Measurements from ENCODE around the gene PPP6C. TPM values are rescaled to one million over a fixed set of nuclear protein-coding genes. Genes with fewer than 3 reads are reported as not detected.
"Not testable (repeated sequence)": the region's sequence is repeated elsewhere in the genome, so short reads cannot be mapped to it uniquely, and the experiment has no call there.

PPP6C gene
- polyA plus RNA-seq, 2 donors = 17.2 to 22.7 TPM

GRCh38 chr9:125133403-125134329, 55.9 kb downstream of the PPP6C start:
- WGBS, 2 donors = 72 to 84% methylated on average over 1 of the region's 1 CpG
- H3K27me3 ChIP-seq (ENCODE audit: control insufficient read depth in 1 of 2, insufficient read depth in 2 of 2, low read length in 2 of 2) = no peaks in the 10 kb centered on the region
- no peaks in the 10 kb centered on the region for H3K4me1 ChIP-seq (ENCODE audit: control insufficient read depth in 2 of 2, insufficient read depth in 2 of 2, low read length in 1 of 2)
- H3K9me3 ChIP-seq (ENCODE audit: control insufficient read depth in 2 of 2, insufficient read depth in 1 of 2, low read depth in 1 of 2, low read length in 1 of 2) = no peaks in the 10 kb centered on the region
- H3K4me3 ChIP-seq (ENCODE audit: low read depth in 1 of 2, low read length in 2 of 2) = no peak overlapping the region
- H3K27ac ChIP-seq (ENCODE audit: low read depth in 2 of 2, low read length in 1 of 2) = no peak overlapping the region
- no peaks in the 10 kb centered on the region for H3K36me3 ChIP-seq (ENCODE audit: control insufficient read depth in 2 of 2, insufficient read depth in 2 of 2, low read length in 1 of 2)

DNA sequence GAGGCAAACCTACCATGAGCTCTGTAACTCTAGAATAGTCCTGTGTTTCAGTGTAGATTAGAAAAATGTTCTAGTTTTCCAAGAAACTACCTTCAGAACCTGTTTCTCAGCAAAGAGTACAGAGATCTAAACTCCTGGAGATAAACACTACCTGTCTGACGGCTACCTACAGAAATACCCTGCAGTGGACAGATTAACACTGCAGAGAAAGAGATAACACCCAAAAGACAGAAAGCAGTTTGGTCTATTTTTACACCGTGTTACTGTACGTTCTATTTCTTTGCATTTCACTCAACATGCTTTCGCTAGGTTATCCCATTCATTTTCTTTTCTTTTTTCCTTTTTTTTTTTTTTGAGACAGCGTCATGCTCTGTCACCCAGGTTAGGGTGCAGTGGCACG, 57.8 kb downstream of the PPP6C start:
- H3K4me1 ChIP-seq (ENCODE audit: control insufficient read depth in 2 of 2, insufficient read depth in 2 of 2, low read length in 1 of 2) = no peaks in the 10 kb centered on the region
- H3K9me3 ChIP-seq (ENCODE audit: control insufficient read depth in 2 of 2, insufficient read depth in 1 of 2, low read depth in 1 of 2, low read length in 1 of 2) = no peaks in the 10 kb centered on the region
- H3K36me3 ChIP-seq (ENCODE audit: control insufficient read depth in 2 of 2, insufficient read depth in 2 of 2, low read length in 1 of 2) = no peaks in the 10 kb centered on the region
- no peak overlapping the region for H3K4me3 ChIP-seq (ENCODE audit: low read depth in 1 of 2, low read length in 2 of 2)
- H3K27ac ChIP-seq (ENCODE audit: low read depth in 2 of 2, low read length in 1 of 2) = no peak overlapping the region
- H3K27me3 ChIP-seq (ENCODE audit: control insufficient read depth in 1 of 2, insufficient read depth in 2 of 2, low read length in 2 of 2) = no peaks in the 10 kb centered on the region
- 86 to 92% methylated on average over 6 of the region's 6 CpGs for WGBS, 2 donors

- no peaks in the 10 kb centered on the region for H3K27me3 ChIP-seq (ENCODE audit: control insufficient read depth in 1 of 2, insufficient read depth in 2 of 2, low read length in 2 of 2)
- H3K9me3 ChIP-seq (ENCODE audit: control insufficient read depth in 2 of 2, insufficient read depth in 1 of 2, low read depth in 1 of 2, low read length in 1 of 2) = no peaks in the 10 kb centered on the region
- peaks cover 0 to 5% of the 10 kb centered on the region in 2 donors for H3K4me1 ChIP-seq (ENCODE audit: control insufficient read depth in 2 of 2, insufficient read depth in 2 of 2, low read length in 1 of 2)
- no peak overlapping the region for H3K27ac ChIP-seq (ENCODE audit: low read depth in 2 of 2, low read length in 1 of 2)
- no peak overlapping the region for H3K4me3 ChIP-seq (ENCODE audit: low read depth in 1 of 2, low read length in 2 of 2)
- WGBS, 2 donors = 71 to 79% methylated on average over 2 of the region's 2 CpGs
- no peaks in the 10 kb centered on the region for H3K36me3 ChIP-seq (ENCODE audit: control insufficient read depth in 2 of 2, insufficient read depth in 2 of 2, low read length in 1 of 2)
These were observed 63.4 kb downstream of the PPP6C start for GRCh38 chr9:125126019-125126746.

DNA sequence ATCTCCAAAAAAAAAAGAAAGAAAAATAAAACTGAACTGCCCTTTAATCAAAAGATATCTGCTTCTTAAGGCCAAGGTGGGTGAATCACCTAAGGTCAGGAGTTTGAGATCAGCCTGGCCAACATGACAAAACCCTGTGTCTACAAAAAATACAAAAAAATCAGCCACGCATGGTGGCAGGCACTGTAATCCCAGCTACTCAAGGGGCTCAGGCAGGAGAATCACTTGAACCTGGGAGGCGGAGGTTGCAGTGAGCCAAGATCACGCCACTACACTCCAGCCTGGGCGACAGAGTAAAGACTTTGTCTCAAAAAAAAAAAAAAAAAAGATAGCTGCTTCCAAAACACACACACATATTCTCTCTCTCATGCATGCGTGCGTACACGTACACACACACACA, 64.1 kb downstream of the PPP6C start:
- H3K4me3 ChIP-seq (ENCODE audit: low read depth in 1 of 2, low read length in 2 of 2) = no peak overlapping the region
- WGBS, 2 donors = 71 to 78% methylated on average over 7 of the region's 7 CpGs
- H3K36me3 ChIP-seq (ENCODE audit: control insufficient read depth in 2 of 2, insufficient read depth in 2 of 2, low read length in 1 of 2) = no peaks in the 10 kb centered on the region
- H3K9me3 ChIP-seq (ENCODE audit: control insufficient read depth in 2 of 2, insufficient read depth in 1 of 2, low read depth in 1 of 2, low read length in 1 of 2) = no peaks in the 10 kb centered on the region
- H3K4me1 ChIP-seq (ENCODE audit: control insufficient read depth in 2 of 2, insufficient read depth in 2 of 2, low read length in 1 of 2) = peaks cover 0 to 5% of the 10 kb centered on the region in 2 donors
- no peaks in the 10 kb centered on the region for H3K27me3 ChIP-seq (ENCODE audit: control insufficient read depth in 1 of 2, insufficient read depth in 2 of 2, low read length in 2 of 2)
- H3K27ac ChIP-seq (ENCODE audit: low read depth in 2 of 2, low read length in 1 of 2) = no peak overlapping the region

DNA sequence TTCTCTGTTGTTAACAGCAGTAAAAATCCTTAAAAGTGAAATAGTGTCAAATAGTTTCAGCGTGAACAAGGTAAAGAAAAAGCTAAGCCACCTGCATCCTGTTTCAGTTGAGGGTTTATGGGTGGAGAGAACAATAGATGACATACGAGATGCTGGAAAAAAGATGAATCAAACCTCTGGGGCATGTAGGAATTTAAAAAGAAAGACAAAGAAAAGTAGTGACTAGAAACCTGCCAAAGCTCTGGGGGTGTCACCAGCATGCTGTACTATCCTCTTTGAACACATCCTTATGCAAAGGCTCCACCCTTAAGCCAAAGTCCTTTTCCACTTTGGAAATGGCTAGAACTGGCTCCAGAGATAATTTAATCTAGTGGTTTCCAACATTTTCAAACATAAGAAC, 68.5 kb downstream of the PPP6C start:
- Histone ChIP-seq H3K27ac (ENCODE audit: low read depth in 2 of 2, low read length in 1 of 2) (no peak overlapping the region), H3K36me3 (ENCODE audit: control insufficient read depth in 2 of 2, insufficient read depth in 2 of 2, low read length in 1 of 2) (no peaks in the 10 kb centered on the region), H3K4me1 (ENCODE audit: control insufficient read depth in 2 of 2, insufficient read depth in 2 of 2, low read length in 1 of 2) (peaks cover 0 to 4% of the 10 kb centered on the region in 2 donors), H3K27me3 (ENCODE audit: control insufficient read depth in 1 of 2, insufficient read depth in 2 of 2, low read length in 2 of 2) (no peaks in the 10 kb centered on the region), H3K9me3 (ENCODE audit: control insufficient read depth in 2 of 2, insufficient read depth in 1 of 2, low read depth in 1 of 2, low read length in 1 of 2) (no peaks in the 10 kb centered on the region), H3K4me3 (ENCODE audit: low read depth in 1 of 2, low read length in 2 of 2) (no peak overlapping the region)
- 64% methylated on average over 2 of the region's 2 CpGs for WGBS, 2 donors

GRCh38 chr9:125119643-125120286, 69.8 kb downstream of the PPP6C start:
- H3K4me3 ChIP-seq (ENCODE audit: low read depth in 1 of 2, low read length in 2 of 2) = no peak overlapping the region
- WGBS, 2 donors = 78% methylated on average over 4 of the region's 4 CpGs
- H3K36me3 ChIP-seq (ENCODE audit: control insufficient read depth in 2 of 2, insufficient read depth in 2 of 2, low read length in 1 of 2) = no peaks in the 10 kb centered on the region
- H3K27me3 ChIP-seq (ENCODE audit: control insufficient read depth in 1 of 2, insufficient read depth in 2 of 2, low read length in 2 of 2) = no peaks in the 10 kb centered on the region
- no peaks in the 10 kb centered on the region for H3K4me1 ChIP-seq (ENCODE audit: control insufficient read depth in 2 of 2, insufficient read depth in 2 of 2, low read length in 1 of 2)
- no peak overlapping the region for H3K27ac ChIP-seq (ENCODE audit: low read depth in 2 of 2, low read length in 1 of 2)
- no peaks in the 10 kb centered on the region for H3K9me3 ChIP-seq (ENCODE audit: control insufficient read depth in 2 of 2, insufficient read depth in 1 of 2, low read depth in 1 of 2, low read length in 1 of 2)

DNA sequence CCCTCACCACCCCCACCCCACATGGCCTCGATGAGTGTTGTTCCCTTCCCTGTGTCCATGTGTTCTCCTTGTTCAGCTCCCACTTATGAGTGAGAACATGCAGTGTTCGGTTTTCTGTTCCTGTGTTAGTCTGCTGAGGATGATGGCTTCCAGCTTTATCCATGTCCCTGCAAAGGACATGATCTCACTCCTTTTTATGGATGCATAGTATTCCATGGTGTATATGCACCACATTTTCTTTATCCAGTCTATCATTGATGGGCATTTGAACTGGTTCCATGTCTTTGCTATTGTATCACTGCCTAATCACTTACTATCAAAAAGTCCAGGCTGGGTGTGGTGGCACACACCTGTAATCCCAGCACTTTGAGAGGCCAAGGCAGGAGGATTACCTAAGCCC, 70.9 kb downstream of the PPP6C start:
- not testable (repeated sequence) for H3K4me3 ChIP-seq (ENCODE audit: low read depth in 1 of 2, low read length in 2 of 2); H3K27ac ChIP-seq (ENCODE audit: low read depth in 2 of 2, low read length in 1 of 2); H3K36me3 ChIP-seq (ENCODE audit: control insufficient read depth in 2 of 2, insufficient read depth in 2 of 2, low read length in 1 of 2); H3K27me3 ChIP-seq (ENCODE audit: control insufficient read depth in 1 of 2, insufficient read depth in 2 of 2, low read length in 2 of 2); H3K9me3 ChIP-seq (ENCODE audit: control insufficient read depth in 2 of 2, insufficient read depth in 1 of 2, low read depth in 1 of 2, low read length in 1 of 2); H3K4me1 ChIP-seq (ENCODE audit: control insufficient read depth in 2 of 2, insufficient read depth in 2 of 2, low read length in 1 of 2)
- WGBS, 2 donors = 94 to 97% methylated on average over 2 of the region's 2 CpGs

DNA sequence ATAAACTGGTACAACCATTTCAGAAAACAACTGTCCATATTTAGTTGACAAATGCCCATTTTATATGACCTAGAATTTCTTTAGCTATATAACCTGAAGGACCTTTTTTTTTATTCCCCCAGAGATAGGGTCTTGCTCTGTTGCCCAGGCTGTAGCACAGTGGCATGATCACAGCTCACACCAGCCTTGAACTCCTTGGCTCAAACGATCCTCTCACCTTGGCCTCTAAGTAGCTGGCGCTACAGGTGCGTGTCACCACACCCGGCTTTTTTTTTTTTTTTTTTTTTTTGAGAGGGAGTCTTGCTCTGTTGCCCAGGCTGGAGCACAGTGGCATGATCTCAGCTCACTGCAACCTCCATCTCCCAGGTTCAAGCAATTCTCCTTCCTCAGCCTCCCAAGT, 75.1 kb downstream of the PPP6C start:
- H3K4me1 ChIP-seq (ENCODE audit: control insufficient read depth in 2 of 2, insufficient read depth in 2 of 2, low read length in 1 of 2); H3K36me3 ChIP-seq (ENCODE audit: control insufficient read depth in 2 of 2, insufficient read depth in 2 of 2, low read length in 1 of 2); H3K4me3 ChIP-seq (ENCODE audit: low read depth in 1 of 2, low read length in 2 of 2); H3K9me3 ChIP-seq (ENCODE audit: control insufficient read depth in 2 of 2, insufficient read depth in 1 of 2, low read depth in 1 of 2, low read length in 1 of 2); H3K27me3 ChIP-seq (ENCODE audit: control insufficient read depth in 1 of 2, insufficient read depth in 2 of 2, low read length in 2 of 2); H3K27ac ChIP-seq (ENCODE audit: low read depth in 2 of 2, low read length in 1 of 2): not testable (repeated sequence)
- WGBS, 2 donors = 85 to 95% methylated on average over 4 of the region's 4 CpGs

DNA sequence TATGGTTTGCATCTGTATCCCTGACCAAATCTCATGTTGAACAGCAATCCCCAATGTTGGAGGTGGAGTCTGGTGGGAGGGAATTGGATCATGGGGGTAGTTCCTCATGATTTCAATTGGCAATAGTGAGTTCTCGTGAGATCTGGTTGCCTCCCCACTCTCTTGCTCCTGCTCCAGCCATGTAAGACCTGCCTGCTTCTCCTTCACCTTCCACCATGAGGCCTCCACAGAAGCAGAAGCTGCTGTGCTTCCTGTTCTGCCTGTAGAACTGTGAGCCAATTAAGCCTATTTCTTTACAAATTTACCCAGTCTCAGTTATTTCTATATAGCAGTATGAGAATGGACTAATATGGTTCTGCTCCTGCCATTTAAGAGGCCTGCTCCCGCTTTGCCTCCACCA, 79.1 kb downstream of the PPP6C start:
- 98% methylated on average over 2 of the region's 2 CpGs for WGBS, 2 donors
- H3K4me3 ChIP-seq (ENCODE audit: low read depth in 1 of 2, low read length in 2 of 2) = no peak overlapping the region
- H3K9me3 ChIP-seq (ENCODE audit: control insufficient read depth in 2 of 2, insufficient read depth in 1 of 2, low read depth in 1 of 2, low read length in 1 of 2) = no peaks in the 10 kb centered on the region
- H3K4me1 ChIP-seq (ENCODE audit: control insufficient read depth in 2 of 2, insufficient read depth in 2 of 2, low read length in 1 of 2) = no peaks in the 10 kb centered on the region
- H3K36me3 ChIP-seq (ENCODE audit: control insufficient read depth in 2 of 2, insufficient read depth in 2 of 2, low read length in 1 of 2) = no peaks in the 10 kb centered on the region
- H3K27me3 ChIP-seq (ENCODE audit: control insufficient read depth in 1 of 2, insufficient read depth in 2 of 2, low read length in 2 of 2) = no peaks in the 10 kb centered on the region
- H3K27ac ChIP-seq (ENCODE audit: low read depth in 2 of 2, low read length in 1 of 2) = no peak overlapping the region
